Activated gamma-delta T cell treated with Interleukin-2 at 50 U/mL for 16 hours (primary cell): ENCODE results near the gene CEMIP.
A peak's percentile ranks its signal among the peaks of the same experiment; 100 is the strongest.
"Not testable (repeated sequence)": the region's sequence is repeated elsewhere in the genome, so short reads cannot be mapped to it uniquely, and the experiment has no call there.

Experiments
- DNase-seq: peaks from one replicate; pipeline ENCODE4 v3.0.0-alpha.2; 2020

CEMIP gene

GRCh38 chr15:80958818-80959495 is 179.8 kb downstream of the CEMIP start:
- no peak for DNase-seq

GRCh38 chr15:80965454-80965853 is 186.3 kb downstream of the CEMIP start:
- DNase-seq, result not testable (repeated sequence)

GRCh38 chr15:80966431-80967197 is 187.4 kb downstream of the CEMIP start:
- DNase-seq, result no peak

DNA sequence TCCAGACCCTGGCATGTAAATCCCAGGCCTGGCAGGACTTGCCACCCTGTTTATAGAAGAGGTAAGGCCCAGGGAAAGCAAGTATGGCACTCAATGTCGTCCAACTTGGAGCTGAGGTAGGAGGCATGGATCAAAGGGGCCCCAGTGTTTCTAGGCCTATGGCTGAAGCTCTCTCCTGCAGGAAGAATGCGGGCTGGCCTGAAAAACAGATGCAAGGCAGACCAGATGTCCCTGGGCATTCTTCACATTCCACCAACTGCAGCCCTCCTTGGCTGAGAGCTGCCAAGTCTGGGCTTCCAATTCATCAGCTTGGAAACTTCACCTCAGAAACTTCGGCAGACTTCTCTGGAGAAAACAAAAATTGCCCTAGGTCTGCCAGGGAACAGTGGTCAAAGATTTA is 188.3 kb downstream of the CEMIP start:
- DNase-seq, result no peak

GRCh38 chr15:80967991-80968510 is 188.9 kb downstream of the CEMIP start:
- no peak for DNase-seq

DNA sequence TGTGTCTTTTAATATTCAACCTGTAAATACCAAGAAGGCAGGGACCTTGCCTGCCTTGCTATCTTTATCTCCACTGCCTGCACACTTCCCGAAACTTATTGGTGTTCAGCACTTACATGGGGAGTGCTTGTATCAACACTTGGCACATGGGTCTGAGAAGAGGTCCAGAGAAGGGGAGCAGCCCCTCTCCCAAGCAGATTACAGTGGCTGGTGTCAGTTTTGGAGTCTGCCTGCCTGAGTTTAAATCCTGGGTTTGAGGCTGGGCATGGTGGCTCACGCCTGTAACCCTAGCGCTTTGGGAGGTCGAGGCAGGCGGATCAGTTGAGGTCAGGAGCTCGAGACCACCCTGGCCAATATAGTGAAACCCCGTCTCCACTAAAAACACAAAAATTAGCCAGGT is 190.1 kb downstream of the CEMIP start:
- no peak for DNase-seq

DNA sequence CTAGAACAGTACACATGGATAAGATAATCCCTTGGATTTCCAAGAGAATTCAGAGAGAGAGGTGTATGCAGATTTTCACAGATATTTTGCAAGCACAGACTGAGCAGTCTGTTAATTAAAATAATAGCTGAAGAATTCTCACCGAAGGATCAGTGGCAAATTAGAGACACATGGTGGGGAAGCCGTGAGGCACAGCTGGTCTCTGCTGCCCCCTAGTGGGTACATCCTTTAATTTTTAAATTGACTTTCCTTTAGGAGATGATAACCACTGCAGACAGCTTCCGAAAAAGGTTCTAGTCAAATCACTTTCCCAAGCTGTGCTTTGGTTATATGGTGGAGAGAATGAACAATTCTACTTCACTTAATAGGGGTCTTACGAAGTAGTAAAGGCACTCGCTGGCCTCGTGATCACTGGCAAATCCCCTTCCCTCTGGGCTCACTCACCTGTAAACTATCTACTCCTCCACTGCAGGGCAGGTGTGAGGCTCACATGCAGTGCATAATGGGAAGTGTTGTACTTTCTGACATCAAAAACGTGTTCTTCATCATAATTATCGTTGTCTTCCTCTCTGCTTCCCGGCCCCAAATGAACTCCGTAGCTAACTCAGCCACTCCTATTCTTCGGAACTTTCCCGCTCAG is 191.0 kb downstream of the CEMIP start:
- peak; percentile 63 for DNase-seq

GRCh38 chr15:80970658-80971057 is 191.5 kb downstream of the CEMIP start:
- no peak for DNase-seq

GRCh38 chr15:80971143-80971542 is 192.0 kb downstream of the CEMIP start:
- no peak for DNase-seq

- DNase-seq, result no peak
Observed at GRCh38 chr15:80972276-80972675, 193.1 kb downstream of the CEMIP start.

GRCh38 chr15:80974914-80975313 is 195.7 kb downstream of the CEMIP start:
- DNase-seq, result no peak

- no peak for DNase-seq
Observed at GRCh38 chr15:80976851-80977250, 197.7 kb downstream of the CEMIP start.

DNA sequence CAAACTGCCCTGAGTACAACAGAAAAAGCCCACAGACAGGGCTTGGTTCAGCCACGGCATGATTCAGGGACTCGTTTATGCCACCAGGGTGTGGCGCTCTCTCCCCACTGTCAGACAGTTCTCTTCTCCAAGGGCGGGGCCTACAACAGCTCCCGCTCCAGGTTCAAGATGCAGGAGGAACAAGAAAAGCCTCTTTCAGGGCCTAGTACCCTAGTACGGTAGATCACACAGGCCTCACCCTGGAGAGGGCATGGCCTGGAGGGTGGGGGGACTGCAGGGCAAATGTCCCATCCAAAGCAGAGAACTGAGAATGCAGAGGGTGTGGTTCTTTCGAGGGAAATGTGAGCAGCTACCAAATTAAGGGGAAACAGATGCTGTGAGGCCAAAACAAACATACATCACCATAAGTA is 198.5 kb downstream of the CEMIP start:
- DNase-seq, result peak; percentile 13

GRCh38 chr15:80978685-80979329 is 199.6 kb downstream of the CEMIP start:
- DNase-seq, result no peak

- no peak for DNase-seq
Observed at GRCh38 chr15:80979538-80980200, 200.5 kb downstream of the CEMIP start.

- no peak for DNase-seq
Observed at GRCh38 chr15:80982205-80982604, 203.0 kb downstream of the CEMIP start.

GRCh38 chr15:80982839-80983238 is 203.7 kb downstream of the CEMIP start:
- no peak for DNase-seq

- no peak for DNase-seq
Observed at GRCh38 chr15:80984856-80985255, 205.7 kb downstream of the CEMIP start.

- DNase-seq, result no peak
Observed at GRCh38 chr15:80985981-80986380, 206.8 kb downstream of the CEMIP start.

DNA sequence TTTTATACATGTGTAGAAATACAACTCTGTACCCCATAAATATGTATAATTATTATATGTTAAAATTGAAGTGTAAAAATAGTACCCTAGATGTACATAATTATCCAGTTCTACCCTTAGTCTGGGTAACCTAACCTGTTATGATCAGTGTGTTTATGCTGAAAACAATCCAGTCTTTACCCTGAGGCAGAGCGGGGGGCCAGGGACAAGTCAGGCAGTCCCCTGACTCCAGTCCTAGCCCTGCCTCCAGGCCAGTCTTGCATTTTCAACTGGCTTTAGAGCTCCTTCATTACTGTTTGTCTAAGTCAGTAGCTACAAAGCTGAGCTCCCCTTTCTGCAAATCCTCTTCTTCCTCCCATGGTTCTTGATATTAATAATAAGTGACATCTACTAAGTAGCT is 207.3 kb downstream of the CEMIP start:
- DNase-seq, result no peak

DNA sequence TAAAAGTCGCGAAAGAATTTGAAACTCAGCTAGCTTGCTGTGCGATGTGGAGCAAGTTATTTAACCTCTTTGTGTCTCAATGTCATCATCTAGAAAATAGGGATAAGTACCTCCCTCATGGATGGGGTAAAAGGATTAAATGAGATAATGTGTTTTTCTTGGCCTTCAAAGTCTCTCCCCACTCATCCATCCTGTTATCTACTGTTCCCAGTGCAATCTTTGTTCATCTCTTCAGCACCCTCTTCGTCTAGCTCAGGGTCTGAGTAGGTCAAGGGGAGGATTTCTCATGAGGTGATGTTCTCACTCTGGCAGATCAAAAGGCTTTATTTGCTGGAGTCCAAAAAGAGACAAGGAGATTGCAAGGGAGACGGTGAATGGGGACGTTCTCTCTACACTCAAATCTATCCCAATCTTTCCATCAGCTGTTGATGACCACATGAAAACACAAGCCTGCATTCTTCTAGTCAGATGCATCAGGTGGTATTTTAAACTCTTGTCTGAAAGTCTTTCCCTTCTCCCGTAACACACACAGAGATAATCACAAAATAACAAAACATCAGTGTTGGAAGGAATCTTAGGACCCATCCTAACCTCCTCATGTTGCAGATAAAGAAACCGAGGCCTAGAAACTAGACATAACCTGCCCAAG is 209.1 kb downstream of the CEMIP start:
- no peak for DNase-seq

GRCh38 chr15:80989081-80989517 is 209.9 kb downstream of the CEMIP start:
- no peak for DNase-seq
